ENCODE results near the gene LPIN3. TPM values are rescaled to one million over a fixed set of nuclear protein-coding genes. Genes with fewer than 3 reads are reported as not detected.

Gene LPIN3
- polyA plus RNA-seq, 1 of the 3 experiments (the other 2 are of a cell fraction), result 0.21 TPM

- TF ChIP-seq PBX3 (IDR thresholded peaks at IDR 0.05) (no peak), ELF1 (IDR thresholded peaks at IDR 0.05) (no peak), GABPA (IDR thresholded peaks at IDR 0.05; ENCODE audit: low read depth) (no peak), USF2 (IDR thresholded peaks at IDR 0.05; ENCODE audit: borderline replicate concordance, low read depth, low read length) (no peak), NFIC (IDR thresholded peaks at IDR 0.05; ENCODE audit: borderline replicate concordance) (no peak), MEF2A (IDR thresholded peaks at IDR 0.05; ENCODE audit: borderline replicate concordance, low read depth) (no peak)
These were observed 9.3 kb downstream of the LPIN3 start (continued) for GRCh38 chr20:41349943-41350342.

- WGBS (ENCODE audit: low lambda C conversion rate), result 73% methylated on average over 7 of the region's 7 CpGs
- Histone ChIP-seq H3K4me1 (ENCODE audit: control insufficient read depth in 1 of 2, insufficient read depth in 2 of 2, low read depth in 1 of 2, low read length in 1 of 2) (no peaks in the 10 kb centered on the region), H3K9ac (no peak overlapping the region), H3K9me3 (no peaks in the 10 kb centered on the region), H3F3A (replicated peaks; ENCODE audit: insufficient read depth) (no peaks in the 10 kb centered on the region), H3K9me2 (no peaks in the 10 kb centered on the region), H2AFZ (ENCODE audit: low read depth) (no peak overlapping the region), H3K4me3 (ENCODE audit: low read depth in 2 of 2, low read length in 1 of 2) (no peak overlapping the region), H3K27ac (ENCODE audit: low read depth in 2 of 2, low read length in 1 of 2) (no peak overlapping the region), H3K4me2 (no peak overlapping the region), H3K79me2 (ENCODE audit: insufficient read depth) (no peaks in the 10 kb centered on the region), H4K20me1 (ENCODE audit: insufficient read depth) (no peaks in the 10 kb centered on the region), H3K36me3 (replicated peaks in 1 of 2; ENCODE audit: control insufficient read depth in 1 of 2, insufficient read depth in 2 of 2, low read length in 1 of 2) (no peaks in the 10 kb centered on the region), H3K27me3 (ENCODE audit: insufficient read depth) (no peaks in the 10 kb centered on the region)
- no peak for DNase-seq
- no peak for TF ChIP-seq NRF1 (IDR thresholded peaks at IDR 0.05; ENCODE audit: low read depth, low read length)
- TF ChIP-seq GATA2 (CRISPR knock-in tag; IDR thresholded peaks at IDR 0.05), result no peak
- no peak for TF ChIP-seq RFX5 (IDR thresholded peaks at IDR 0.05; ENCODE audit: low read length)
- no peak for TF ChIP-seq JUND (IDR thresholded peaks at IDR 0.05)
- no peak for TF ChIP-seq PBX3 (IDR thresholded peaks at IDR 0.05)
- no peak for TF ChIP-seq TEAD4 (IDR thresholded peaks at IDR 0.05; ENCODE audit: borderline replicate concordance, insufficient read depth)
- TF ChIP-seq ELF1 (IDR thresholded peaks at IDR 0.05), result no peak
- CTCF ChIA-PET, result interaction anchor here (0.6 to 3.3 kb wide), 6 partner anchors 10 to 305 kb away, joined by 3 to 13 read pairs (median 4); partner anchors contain the start of gene LPIN3
- POLR2A ChIA-PET, result interaction anchor here (1.2 kb wide), 1 partner anchor 15 kb away, joined by 3 read pairs; no protein-coding TSS in a partner anchor
These were observed 9.9 kb downstream of the LPIN3 start for GRCh38 chr20:41350408-41350962.

GRCh38 chr20:41352106-41352505 is 11.5 kb downstream of the LPIN3 start:
- WGBS (ENCODE audit: low lambda C conversion rate), result 92% methylated on average over 3 of the region's 4 CpGs
- no peaks in the 10 kb centered on the region for H3K36me3 ChIP-seq (replicated peaks in 1 of 2; ENCODE audit: control insufficient read depth in 1 of 2, insufficient read depth in 2 of 2, low read length in 1 of 2)
- CTCF ChIA-PET, result interaction anchor here (2.8 kb wide), 1 partner anchor 11 kb away, joined by 13 read pairs; the partner anchor contains the start of gene LPIN3
- no peak for TF ChIP-seq RFX5 (IDR thresholded peaks at IDR 0.05; ENCODE audit: low read length)
- TF ChIP-seq RAD21 (IDR thresholded peaks at IDR 0.05; ENCODE audit: low read length), result no peak
- TF ChIP-seq POLR2AphosphoS5 (IDR thresholded peaks at IDR 0.05; ENCODE audit: low read depth, low read length), result no peak
- TF ChIP-seq REST (IDR thresholded peaks at IDR 0.05; ENCODE audit: low read depth, low read length), result no peak
- TF ChIP-seq RXRA (IDR thresholded peaks at IDR 0.05; ENCODE audit: borderline replicate concordance, low read depth), result no peak
- no peak for TF ChIP-seq MAX (IDR thresholded peaks at IDR 0.05; ENCODE audit: low read depth)
- TF ChIP-seq TAF1 (IDR thresholded peaks at IDR 0.05; ENCODE audit: borderline replicate concordance, low read depth, low read length), result no peak
- no peak for TF ChIP-seq USF2 (IDR thresholded peaks at IDR 0.05; ENCODE audit: borderline replicate concordance, low read depth, low read length)

More at GRCh38 chr20:41352106-41352505, 11.5 kb downstream of the LPIN3 start:
- Histone ChIP-seq H3K9me2 (no peaks in the 10 kb centered on the region), H3K4me2 (no peak overlapping the region), H3K79me2 (ENCODE audit: insufficient read depth) (no peaks in the 10 kb centered on the region), H3K4me1 (ENCODE audit: control insufficient read depth in 1 of 2, insufficient read depth in 2 of 2, low read depth in 1 of 2, low read length in 1 of 2) (no peaks in the 10 kb centered on the region), H2AFZ (ENCODE audit: low read depth) (no peak overlapping the region), H3F3A (replicated peaks; ENCODE audit: insufficient read depth) (no peaks in the 10 kb centered on the region), H3K27ac (ENCODE audit: low read depth in 2 of 2, low read length in 1 of 2) (no peak overlapping the region), H3K4me3 (ENCODE audit: low read depth in 2 of 2, low read length in 1 of 2) (no peak overlapping the region), H3K9me3 (no peaks in the 10 kb centered on the region), H3K9ac (no peak overlapping the region), H3K27me3 (ENCODE audit: insufficient read depth) (no peaks in the 10 kb centered on the region), H4K20me1 (ENCODE audit: insufficient read depth) (no peaks in the 10 kb centered on the region)
- POLR2A ChIA-PET, result no interaction called here
- no peak for DNase-seq
